HepG2 (cell line): ENCODE data around the gene ZSWIM5. TPM values are rescaled to one million over a fixed set of nuclear protein-coding genes. Genes with fewer than 3 reads are reported as not detected.
A peak's percentile ranks its signal among the peaks of the same experiment; 100 is the strongest.

Source experiments
- ATAC-seq: fragments of 200-7000 bp; cut with Tn5 transposase; 3 replicates; pipeline ENCODE4 v1.9.1; 2020; ENCODE audit warnings: mild to moderate bottlenecking, moderate library complexity
- BruUV-seq: library from RNA; stranded (reverse); fragments of 400-500 nt; replicated peaks from 2 replicates; lab custom pipeline; 2021; lab: Mats Ljungman, UMichigan
- CTCF ChIA-PET: fragments of 300-600 bp; formaldehyde crosslinking; extraction: SDS; loops from one replicate; lab custom pipeline; 2021; ENCODE audit warnings: low total read pairs, inconsistent platforms, low intra/inter-chr PET ratio; lab: Yijun Ruan, JAX
- POLR2A ChIA-PET: fragments of 350-600 bp; sonication (Branson Sonifier 250); formaldehyde crosslinking; loops from one replicate; lab custom pipeline; 2020; ENCODE audit warnings: antibody characterized with exemption, inconsistent platforms; lab: Yijun Ruan, JAX
- DNase-seq: peaks from one replicate; pipeline ENCODE4 v3.0.0-alpha.2; 2015; ENCODE audit warnings: low spot score
- FAIRE-seq: peaks from 3 replicates; lab custom pipeline; 2011; peaks lifted over from hg19 to GRCh38; lab: Jason Lieb, UNC
- H2AFZ ChIP-seq: one replicate; pipeline ENCODE4 v1.6.1; 2011; ENCODE audit warnings: low read length, inconsistent platforms
- H3K27ac ChIP-seq: fragments of 300-600 bp; 3 replicates; pipeline ENCODE4 v1.8.0; 2011; ENCODE audit warnings: mixed run types, mild to moderate bottlenecking, mixed read lengths, low read length, inconsistent platforms; ENCODE audit not compliant: insufficient read depth; ENCODE audit errors: extremely low read length
- H3K27me3 ChIP-seq, 2 experiments: fragments of 200-600 bp in 1 of 2; 2 replicates in 1 of 2; 3 replicates in 1 of 2; pipeline versions ENCODE4 v1.6.0 to v1.8.0; 2011; ENCODE audit warnings: low read length in 2 of 2, mild to moderate bottlenecking in 2 of 2, moderate library complexity in 2 of 2, inconsistent platforms in 1 of 2; ENCODE audit not compliant: insufficient read depth in 2 of 2, control insufficient read depth in 1 of 2
- H3K36me3 ChIP-seq, 2 experiments: fragments of 200-600 bp in 1 of 2; replicated peaks in 1 of 2; 2 replicates in 1 of 2; 3 replicates in 1 of 2; pipeline versions ENCODE4 v1.5.1 to v1.8.0; 2011; ENCODE audit warnings: low read length in 2 of 2, inconsistent platforms in 1 of 2; ENCODE audit not compliant: insufficient read depth in 2 of 2, control insufficient read depth in 1 of 2
- H3K4me1 ChIP-seq: 2 replicates; pipeline ENCODE4 v1.5.1; 2012; ENCODE audit warnings: low read length, inconsistent platforms; ENCODE audit not compliant: insufficient read depth
- H3K4me2 ChIP-seq: 2 replicates; pipeline ENCODE4 v1.6.0; 2011; ENCODE audit warnings: low read depth, low read length, inconsistent platforms
- H3K4me3 ChIP-seq, 3 experiments: fragments of 200-600 bp in 1 of 3; sonication (generic), shearing (Covaris generic) in 1 of 3; replicated peaks in 1 of 3; 2 replicates each; pipeline ENCODE4 v1.5.1; 2011 to 2016; ENCODE audit warnings: low read length in 3 of 3, inconsistent platforms in 2 of 3, low read depth in 2 of 3, mild to moderate bottlenecking in 2 of 3, control low read depth in 1 of 3, mixed read lengths in 1 of 3; ENCODE audit not compliant: insufficient read depth in 1 of 3
- H3K79me2 ChIP-seq: one replicate; pipeline ENCODE4 v1.6.1; 2011; ENCODE audit warnings: low read length, inconsistent platforms; ENCODE audit not compliant: insufficient read depth
- H3K9ac ChIP-seq: 2 replicates; pipeline ENCODE4 v1.6.0; 2011; ENCODE audit warnings: mild to moderate bottlenecking, low read depth, low read length, inconsistent platforms; ENCODE audit not compliant: insufficient read depth
- H3K9me3 ChIP-seq: 2 replicates; pipeline ENCODE4 v1.5.1; 2012; ENCODE audit warnings: mild to moderate bottlenecking, low read length
- H4K20me1 ChIP-seq: 2 replicates; pipeline ENCODE4 v1.6.0; 2011; ENCODE audit warnings: inconsistent platforms, mild to moderate bottlenecking, low read length, moderate library complexity; ENCODE audit not compliant: insufficient read depth
- MBD4 ChIP-seq: IDR thresholded peaks from 2 replicates; pipeline ENCODE4 v1.6.1; 2012; ENCODE audit warnings: low read length, inconsistent platforms, borderline replicate concordance
- XRCC5 ChIP-seq: fragments of 200-400 bp; formaldehyde crosslinking; optimal IDR thresholded peaks from 2 replicates; pipeline ENCODE3; 2017; ENCODE audit warnings: mild to moderate bottlenecking, low read length
- ZFP91 ChIP-seq: sonication (generic); formaldehyde crosslinking; IDR thresholded peaks from 2 replicates; pipeline ENCODE4 v1.9.0; 2022; ENCODE audit warnings: missing genetic modification reagents, mild to moderate bottlenecking, borderline replicate concordance
- ZNF12 ChIP-seq: sonication (generic); formaldehyde crosslinking; IDR thresholded peaks from 2 replicates; pipeline ENCODE4 v1.5.0; 2020; ENCODE audit warnings: missing genetic modification reagents
- ZNF18 ChIP-seq: sonication (generic); formaldehyde crosslinking; IDR thresholded peaks from 2 replicates; pipeline ENCODE4 v1.8.0; 2022; ENCODE audit warnings: mild to moderate bottlenecking, missing genetic modification reagents; ENCODE audit not compliant: insufficient replicate concordance
- ZNF609 ChIP-seq: sonication (generic); formaldehyde crosslinking; IDR thresholded peaks from 2 replicates; pipeline ENCODE4 v1.4.0; 2020; ENCODE audit warnings: mild to moderate bottlenecking, missing genetic modification reagents, borderline replicate concordance
- WGBS: methylation state at CpG from one replicate; pipeline ENCODE4 v1.1.6; 2017; ENCODE audit warnings: low lambda C conversion rate; 5-methylcytosine and 5-hydroxymethylcytosine counted together
- in situ Hi-C: cut with HindIII; loops from 2 replicates; pipeline ENCODE4 v1.10.0; 2017; ENCODE audit warnings: low pct_unique_long_range_greater_than_20kb; ENCODE audit not compliant: extremely low pct_ligation_motif_present
- intact Hi-C: fragments of 100-400 bp; cut with micrococcal nuclease; formaldehyde crosslinking; loops from one replicate; pipeline ENCODE4 v1.10.0; 2022; ENCODE audit not compliant: unreplicated experiment
- polyA plus RNA-seq, 8 experiments: library from polyadenylated mRNA; depleted of rRNA in 3 of 8; stranded (reverse) in 7 of 8; unstranded in 1 of 8; fragments of >200 nt; fragmentation: Illumina TruSeq in 4 of 8; extraction: Trizol in 4 of 8; gene quantifications; 2 replicates each; pipeline versions ENCODE4 v1.2.1 to v1.2.3, GENCODE V29; 2011 to 2016; ENCODE audit warnings: low read depth in 4 of 8, missing spikeins in 1 of 8, mixed read lengths in 1 of 8; ENCODE audit not compliant: insufficient read depth in 1 of 8
- total RNA-seq, 5 experiments: library from RNA; depleted of rRNA; stranded (reverse); fragments of >200 nt; fragmentation: Illumina TruSeq; extraction: Trizol; gene quantifications; 2 replicates each; pipeline ENCODE4 v1.2.3, GENCODE V29; 2016; ENCODE audit warnings: low read depth in 1 of 5

ZSWIM5 gene
- total and polyA plus RNA-seq, 2 of the 13 experiments (the other 11 are each of a cell fraction or from before 2014, with no cell fraction given) = 11.0 to 20.6 TPM

- Histone ChIP-seq H3K4me2 (no peak overlapping the region), H3K36me3 (no peaks in the 10 kb centered on the region; a peak in 1 of 5 replicates), H3K4me3 (no peak overlapping the region), H3K27ac (no peak overlapping the region), H3K9ac (no peak overlapping the region), H3K4me1 (peaks cover 48% of the 10 kb centered on the region), H3K79me2 (no peaks in the 10 kb centered on the region), H3K27me3 (no peaks in the 10 kb centered on the region), H4K20me1 (no peaks in the 10 kb centered on the region), H2AFZ (no peak overlapping the region), H3K9me3 (peaks cover 7% of the 10 kb centered on the region; the same call in 1 of the 2 replicates)
- in situ Hi-C loops (no loop called here), intact Hi-C loops (no loop called here)
- ChIA-PET POLR2A (no interaction called here), CTCF (no interaction called here)
- no peak for DNase-seq
- BruUV-seq = no TSS peak
- 100% methylated on average over 2 of the region's 2 CpGs for WGBS
- peak; percentile 97 for TF ChIP-seq ZNF12
- TF ChIP-seq ZFP91 (CRISPR knock-in tag) = no peak
- TF ChIP-seq MBD4 = no peak
- TF ChIP-seq XRCC5 = no peak
- no peak for TF ChIP-seq ZNF609 (CRISPR knock-in tag)
- TF ChIP-seq ZNF18 (CRISPR knock-in tag) = no peak
- ATAC-seq = no peak
- FAIRE-seq = no peak
Measured at GRCh38 chr1:45111239-45111638, 95.2 kb downstream of the ZSWIM5 start.
